Heart right ventricle (tissue), 16 donors: ENCODE results near the gene P2RX3. TPM values are rescaled to one million over a fixed set of nuclear protein-coding genes. Genes with fewer than 3 reads are reported as not detected.

ENCODE experiments used
- ATAC-seq, 8 donors: fragments of 200-7000 bp; cut with Tn5 transposase; one replicate each; pipeline ENCODE4 v1.9.1; 2020; ENCODE audit warnings: mild to moderate bottlenecking in 8 of 8, moderate library complexity in 8 of 8, moderate number of reproducible peaks in 1 of 8
- DNase-seq, 2 donors: peaks; one replicate each; pipeline ENCODE4 v3.0.0-alpha.2; 2020
- H3K27ac ChIP-seq, 10 donors: fragments of 200-600 bp; sonication (generic) in 2 of 10; one replicate each; pipeline versions ENCODE4 v1.5.0 to v1.8.0; 2020 to 2022; ENCODE audit warnings: mild to moderate bottlenecking in 3 of 10
- H3K27me3 ChIP-seq, 7 donors: fragments of 200-600 bp; one replicate each; pipeline ENCODE4 v1.8.0; 2021 to 2022; ENCODE audit warnings: mild to moderate bottlenecking in 2 of 7
- H3K36me3 ChIP-seq, 9 donors: fragments of 200-600 bp; sonication (generic) in 1 of 9; one replicate each; pipeline versions ENCODE4 v1.5.0 to v1.8.0; 2020 to 2022; ENCODE audit warnings: mild to moderate bottlenecking in 2 of 9
- H3K4me1 ChIP-seq, 9 donors: fragments of 200-600 bp; sonication (generic) in 1 of 9; one replicate each; pipeline versions ENCODE4 v1.5.0 to v1.8.0; 2020 to 2022; ENCODE audit warnings: mild to moderate bottlenecking in 4 of 9
- H3K4me3 ChIP-seq, 10 donors: fragments of 200-600 bp; sonication (generic) in 2 of 10; one replicate each; pipeline versions ENCODE4 v1.5.0 to v1.8.0; 2020 to 2022; ENCODE audit warnings: mild to moderate bottlenecking in 7 of 10, moderate library complexity in 2 of 10
- H3K9me3 ChIP-seq, 11 donors: fragments of 200-600 bp in 10 of 11; sonication (generic) in 2 of 11; one replicate each; pipeline versions ENCODE4 v1.5.0 to v1.8.0; 2013 to 2022; ENCODE audit warnings: mild to moderate bottlenecking in 2 of 11, control low read depth in 1 of 11, moderate library complexity in 1 of 11
- WGBS, 2 donors: extraction: QIAGEN DNeasy Blood & Tissue Kit; methylation state at CpG; one replicate each; pipeline ENCODE4 v1.1.7; 2013; ENCODE audit warnings: inconsistent platforms in 1 of 2; 5-methylcytosine and 5-hydroxymethylcytosine counted together
- intact Hi-C, 10 donors: fragments of 100-400 bp; cut with DNase I; formaldehyde crosslinking; loops; one replicate each; pipeline versions ENCODE4 v1.11.1 to v1.14.2; 2022
- polyA plus RNA-seq, 2 donors: library from polyadenylated mRNA; stranded (reverse); fragments of 200-250 nt; gene quantifications; one replicate each; pipeline ENCODE4 v1.2.3, GENCODE V29; 2013
- total RNA-seq, 10 donors: library from RNA; stranded (reverse); fragmentation: NEBNext Ultra II Directional in 3 of 10; extraction: Animal tissue kit (Norgen Biotek cat#: 25700) in 3 of 10; gene quantifications; one replicate each; pipeline versions ENCODE4 v1.2.1 to v1.2.4, GENCODE V29; 2021 to 2023
- TF ChIP-seq, protein P1 (sequence below), 9 donors: fragments of 200-600 bp; sonication (generic) in 2 of 9; IDR thresholded peaks; one replicate each; pipeline versions ENCODE4 v1.5.0 to v1.8.0; 2021 to 2022; ENCODE audit warnings: antibody characterized with exemption in 9 of 9, mild to moderate bottlenecking in 5 of 9, moderate library complexity in 1 of 9
- donor health status: Arrhythmogenic right ventricular cardiomyopathy.
- donor health status: ischemic (EF 13 %, LVEDD 7.1; RV severe dilation, severe dysfunction).
- donor health status: healthy with polysubstance abuse.
- donor health status: DM: no; HTN: yes; CAD: no.
- donor health status: DM: no; HTN: no; CAD: no.
- donor health status: ischemic (EF 25% LVEDD 6.9; RV normal size, moderate dysfunction).
- donor health status: ischemic (EF 25% LVEDD 5.7; RV mildly dilated, moderate dysfunction).
- donor health status: healthy.
- donor health status: DM: yes; HTN: yes; CAD: no.
- donor health status: Ischemic cardiomyopathy.
- donor health status: ischemic (EF 35%, LVEDD 5.7; RV mildly dilated, moderate dysfunction).
- donor health status: nonischemic (EF 11% LVEDD 7.7; RV severe dilation, severe dysfunction).
- donor health status: DM: yes; HTN: yes; CAD: no.
- donor health status: PGD.
- donor health status: ischemic (EF 29% LVEDD 5.4; RV normal size, mild dysfunction).
- donor health status: nonischemic (EF 23%, LVEDD 6.1; RV moderate dilation, normal function).

The P2RX3 gene
- total and polyA plus RNA-seq, 12 donors = 0.32 to 5.1 (median 1.4) TPM

- Histone ChIP-seq H3K27ac (no peak overlapping the region), H3K27me3 (no peaks in the 10 kb centered on the region), H3K4me1 (no peaks in the 10 kb centered on the region), H3K4me3 (no peak overlapping the region), H3K9me3 (no peaks in the 10 kb centered on the region), H3K36me3 (no peaks in the 10 kb centered on the region)
- DNase-seq (no peak), ATAC-seq (no peak)
- TF ChIP-seq, protein P1, sequence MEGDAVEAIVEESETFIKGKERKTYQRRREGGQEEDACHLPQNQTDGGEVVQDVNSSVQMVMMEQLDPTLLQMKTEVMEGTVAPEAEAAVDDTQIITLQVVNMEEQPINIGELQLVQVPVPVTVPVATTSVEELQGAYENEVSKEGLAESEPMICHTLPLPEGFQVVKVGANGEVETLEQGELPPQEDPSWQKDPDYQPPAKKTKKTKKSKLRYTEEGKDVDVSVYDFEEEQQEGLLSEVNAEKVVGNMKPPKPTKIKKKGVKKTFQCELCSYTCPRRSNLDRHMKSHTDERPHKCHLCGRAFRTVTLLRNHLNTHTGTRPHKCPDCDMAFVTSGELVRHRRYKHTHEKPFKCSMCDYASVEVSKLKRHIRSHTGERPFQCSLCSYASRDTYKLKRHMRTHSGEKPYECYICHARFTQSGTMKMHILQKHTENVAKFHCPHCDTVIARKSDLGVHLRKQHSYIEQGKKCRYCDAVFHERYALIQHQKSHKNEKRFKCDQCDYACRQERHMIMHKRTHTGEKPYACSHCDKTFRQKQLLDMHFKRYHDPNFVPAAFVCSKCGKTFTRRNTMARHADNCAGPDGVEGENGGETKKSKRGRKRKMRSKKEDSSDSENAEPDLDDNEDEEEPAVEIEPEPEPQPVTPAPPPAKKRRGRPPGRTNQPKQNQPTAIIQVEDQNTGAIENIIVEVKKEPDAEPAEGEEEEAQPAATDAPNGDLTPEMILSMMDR (IDR thresholded peaks at IDR 0.05) = no peak
- intact Hi-C loops = no loop called here
- WGBS, 2 donors = 63 to 78% methylated on average over 2 of the region's 2 CpGs
Measured at GRCh38 chr11:57396744-57397143, 58.6 kb downstream of the P2RX3 start.

- TF ChIP-seq, protein P1 (IDR thresholded peaks at IDR 0.05) = no peak
- no peak for DNase-seq
- Histone ChIP-seq H3K4me3 (no peak overlapping the region), H3K36me3 (no peaks in the 10 kb centered on the region), H3K9me3 (no peaks in the 10 kb centered on the region), H3K4me1 (no peaks in the 10 kb centered on the region), H3K27ac (no peak overlapping the region), H3K27me3 (no peaks in the 10 kb centered on the region)
- intact Hi-C loops = no loop called here
- WGBS, 2 donors = 85 to 87% methylated on average over 4 of the region's 4 CpGs
- ATAC-seq = no peak
Measured at GRCh38 chr11:57397394-57397990, 59.3 kb downstream of the P2RX3 start.

DNA sequence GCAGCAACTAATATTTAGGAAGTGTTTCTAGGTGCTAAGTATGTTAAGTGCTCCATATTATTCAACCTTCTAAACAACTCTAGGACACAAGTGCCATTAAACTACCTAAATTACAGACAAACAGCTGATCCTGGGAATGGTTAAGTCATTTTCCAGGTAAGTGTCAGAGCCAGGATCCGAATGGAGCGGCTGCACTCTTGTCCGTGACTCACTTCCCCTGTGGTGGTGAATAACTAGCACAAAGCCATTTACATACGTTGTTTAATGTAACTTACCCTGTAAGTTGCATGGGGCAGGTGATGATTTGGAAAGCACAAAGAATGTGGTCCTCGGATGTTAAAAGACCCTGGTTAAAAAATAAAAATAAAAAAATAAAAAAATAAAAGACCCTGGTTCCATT, 61.1 kb downstream of the P2RX3 start:
- TF ChIP-seq, protein P1 (IDR thresholded peaks at IDR 0.05) = no peak
- H3K4me1 ChIP-seq = no peaks in the 10 kb centered on the region
- H3K36me3 ChIP-seq = no peaks in the 10 kb centered on the region
- H3K9me3 ChIP-seq = no peaks in the 10 kb centered on the region
- 69 to 75% methylated on average over 5 of the region's 5 CpGs for WGBS, 2 donors
- H3K27ac ChIP-seq = no peak overlapping the region
- intact Hi-C loops = no loop called here
- no peak overlapping the region for H3K4me3 ChIP-seq
- DNase-seq (no peak), ATAC-seq (no peak)
- H3K27me3 ChIP-seq = no peaks in the 10 kb centered on the region

- intact Hi-C loops = no loop called here
- DNase-seq (no peak), ATAC-seq (no peak)
- WGBS, 2 donors = 91 to 93% methylated on average over 4 of the region's 4 CpGs
- Histone ChIP-seq H3K4me1 (peaks cover 0 to 2% (median 0%) of the 10 kb centered on the region in 9 donors), H3K27ac (no peak overlapping the region), H3K27me3 (no peaks in the 10 kb centered on the region), H3K4me3 (no peak overlapping the region), H3K9me3 (no peaks in the 10 kb centered on the region), H3K36me3 (peaks cover 0 to 3% (median 0%) of the 10 kb centered on the region in 9 donors)
- TF ChIP-seq, protein P1 (IDR thresholded peaks at IDR 0.05) = no peak
Measured at GRCh38 chr11:57399972-57400578, 61.9 kb downstream of the P2RX3 start.
